GM10847 (cell line): ENCODE measurements around the gene RHEB.

Experiments used
- POLR2A ChIP-seq: IDR thresholded peaks from 2 replicates; pipeline ENCODE4 v1.6.1; 2011; ENCODE audit not compliant: insufficient read length; ENCODE audit errors: extremely low read depth

Gene RHEB

GRCh38 chr7:151519765-151520418 lies at the start of gene RHEB:
Gene RHEB (minus strand): TSS chr7:151519895. CDS start chr7:151519511, 384 bp downstream.
- peak; percentile 25 for TF ChIP-seq POLR2A

DNA sequence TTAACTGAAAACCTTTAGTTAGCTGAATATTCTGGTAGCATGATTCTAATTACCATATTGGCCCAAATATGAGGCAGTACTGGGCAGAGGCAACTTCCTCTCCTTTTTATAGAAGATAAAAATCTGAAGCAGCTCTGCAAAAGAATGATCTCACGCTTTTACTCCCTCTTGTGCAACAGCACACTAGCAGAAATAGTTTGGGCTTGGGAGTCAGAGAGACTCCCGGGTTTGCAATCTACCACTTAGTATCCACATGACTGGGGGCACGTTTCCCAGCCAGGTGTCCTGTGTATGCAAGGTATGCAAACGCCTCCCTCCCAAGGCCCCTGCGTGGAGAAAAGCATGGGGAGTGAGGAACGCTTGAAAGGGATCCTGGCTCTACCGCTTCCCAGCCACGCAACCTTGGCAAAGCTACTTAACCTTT lies 47.2 kb upstream of the RHEB start:
- no peak for TF ChIP-seq POLR2A

GRCh38 chr7:151565541-151565940 lies 45.8 kb upstream of the RHEB start:
- TF ChIP-seq POLR2A, result no peak

DNA sequence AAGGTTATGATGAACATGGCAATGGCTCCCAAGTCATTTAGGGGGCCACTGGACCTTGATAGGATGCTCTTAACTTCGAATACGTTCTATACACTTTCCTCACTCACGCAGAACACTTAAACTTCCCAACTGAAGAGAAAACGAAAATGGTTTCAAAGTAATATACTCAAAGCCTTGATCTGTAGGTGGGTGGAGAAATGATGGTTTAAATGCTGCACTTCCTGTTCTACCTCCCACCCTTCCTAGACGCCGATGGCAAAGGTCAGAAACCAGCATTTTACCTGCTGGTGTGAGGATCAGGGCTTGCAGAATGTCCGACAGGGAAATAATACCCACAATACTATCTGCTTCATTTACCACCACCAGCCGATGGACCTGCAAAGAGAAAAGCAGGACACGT lies 40.5 kb upstream of the RHEB start:
- no peak for TF ChIP-seq POLR2A

- no peak for TF ChIP-seq POLR2A
These were observed 40.0 kb upstream of the RHEB start for GRCh38 chr7:151559557-151560183.

DNA sequence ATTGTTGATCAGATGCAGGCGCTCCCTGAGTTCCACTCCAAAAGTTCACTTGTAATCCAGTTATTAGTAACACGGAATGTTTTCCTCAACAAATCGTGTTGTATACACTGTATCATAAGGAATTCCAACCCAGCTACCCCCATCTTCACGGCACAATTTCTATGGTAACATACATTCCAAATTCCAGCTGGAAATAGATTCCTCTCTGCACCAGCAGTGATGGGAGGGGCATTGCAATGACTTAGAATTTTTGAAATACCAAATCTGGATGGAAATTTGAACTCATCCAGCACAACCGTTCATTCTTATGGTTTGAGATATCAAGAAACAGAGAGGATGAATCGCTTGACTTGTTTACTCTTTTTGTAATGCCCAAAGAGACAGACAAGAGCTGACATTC lies 38.9 kb upstream of the RHEB start:
- TF ChIP-seq POLR2A, result no peak

DNA sequence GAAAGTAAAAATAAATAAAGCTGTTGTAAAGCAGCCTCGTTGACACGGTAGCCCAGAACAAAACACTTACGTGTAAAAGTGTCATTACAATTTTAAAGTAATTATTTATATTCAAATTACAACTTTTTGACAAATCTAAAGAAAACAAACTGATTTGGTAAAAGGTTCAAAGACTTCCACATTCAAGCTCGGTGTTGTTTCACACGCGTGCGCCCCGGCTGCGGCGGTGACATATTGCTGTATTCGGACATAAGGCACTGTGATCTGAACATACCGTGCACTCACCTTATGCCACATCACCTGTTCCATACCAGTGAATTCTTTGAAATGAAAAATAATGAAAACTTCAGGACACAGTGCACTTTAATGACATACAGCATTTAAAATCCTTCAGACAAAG lies 36.9 kb upstream of the RHEB start:
- TF ChIP-seq POLR2A, result no peak

GRCh38 chr7:151553356-151553755 lies 33.7 kb upstream of the RHEB start:
- no peak for TF ChIP-seq POLR2A

DNA sequence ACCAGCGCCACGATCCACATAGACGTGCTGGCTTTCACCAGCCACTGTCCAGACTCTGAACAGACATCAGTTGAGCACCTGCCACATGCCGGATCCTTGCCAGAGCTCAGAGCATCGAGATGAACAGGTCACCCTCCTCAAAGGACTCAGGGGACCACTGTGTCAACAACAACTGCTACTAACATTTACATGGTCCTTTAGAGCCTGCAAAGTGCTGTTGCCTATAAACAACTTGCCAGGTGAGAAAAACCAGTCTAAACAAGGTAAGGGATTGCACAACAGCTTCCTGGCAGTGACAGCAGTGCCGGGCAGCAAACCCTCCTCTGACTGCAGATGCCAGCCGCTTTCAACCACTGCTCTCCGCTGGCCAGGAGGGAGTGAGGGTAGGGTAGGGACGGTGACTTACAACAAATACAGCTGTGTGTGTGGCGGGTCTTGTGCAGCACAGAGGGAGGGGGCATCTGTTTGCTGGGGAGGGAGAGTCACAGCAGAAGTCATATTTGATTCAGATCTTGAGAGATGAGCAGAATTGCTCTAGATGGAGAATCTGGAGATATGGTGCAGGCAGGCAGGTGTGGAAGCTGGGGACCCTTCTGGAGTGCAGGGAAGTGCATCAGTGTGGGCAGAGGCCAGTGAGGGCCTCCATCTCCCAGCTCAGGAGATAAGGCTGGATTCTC lies 32.8 kb upstream of the RHEB start:
- TF ChIP-seq POLR2A, result no peak

DNA sequence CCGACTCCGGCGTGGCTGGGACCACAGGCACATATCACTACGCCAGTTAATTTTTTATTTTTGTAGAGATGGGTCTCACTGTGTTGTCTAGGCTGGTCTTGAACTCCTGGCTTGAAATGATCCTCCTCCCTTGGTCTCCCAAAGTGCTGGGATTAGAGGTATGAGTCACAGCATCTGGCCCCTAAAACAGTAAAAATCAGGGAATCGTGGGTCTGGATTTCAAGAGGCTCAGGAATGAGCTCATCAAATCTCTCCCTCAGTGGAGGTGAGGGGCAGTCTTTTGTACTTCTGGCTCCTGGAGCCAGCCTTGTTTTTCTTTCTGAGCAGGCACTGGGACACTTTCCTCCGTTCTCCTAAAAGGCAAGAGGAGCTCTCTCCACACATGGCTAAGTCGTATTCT lies 32.1 kb upstream of the RHEB start:
- TF ChIP-seq POLR2A, result no peak

DNA sequence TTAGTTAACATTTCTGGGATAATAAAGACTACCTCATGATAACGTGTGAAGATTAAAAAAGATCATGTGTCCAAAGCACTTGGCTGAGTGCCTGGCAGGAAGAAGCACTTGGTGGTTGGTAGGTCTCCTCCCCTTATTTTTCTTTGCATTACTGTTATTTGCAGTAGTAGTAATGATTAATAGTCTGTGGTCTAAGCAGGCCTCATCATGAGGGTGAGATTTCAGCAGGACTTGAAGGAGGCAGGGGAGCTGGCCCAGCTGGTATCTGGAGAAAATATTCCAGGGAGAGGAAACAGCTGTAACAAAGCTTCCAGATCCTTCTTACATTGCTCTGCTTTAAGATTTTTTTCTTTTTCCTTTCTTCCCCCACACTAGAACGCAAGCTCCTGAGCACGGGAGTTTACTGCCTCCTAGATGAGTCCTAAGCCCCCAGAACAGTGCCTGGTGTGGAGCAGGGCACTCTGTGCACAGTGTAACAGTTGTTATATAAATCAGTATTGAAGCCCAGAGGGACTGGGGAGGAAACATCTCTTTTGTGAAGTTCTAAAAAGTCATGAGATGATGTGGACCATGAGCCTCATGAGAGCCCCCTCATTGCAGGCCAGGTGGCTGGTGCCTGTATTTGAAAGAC lies 31.1 kb upstream of the RHEB start:
- no peak for TF ChIP-seq POLR2A

- TF ChIP-seq POLR2A, result no peak
These were observed 29.9 kb upstream of the RHEB start for GRCh38 chr7:151549644-151550043.

DNA sequence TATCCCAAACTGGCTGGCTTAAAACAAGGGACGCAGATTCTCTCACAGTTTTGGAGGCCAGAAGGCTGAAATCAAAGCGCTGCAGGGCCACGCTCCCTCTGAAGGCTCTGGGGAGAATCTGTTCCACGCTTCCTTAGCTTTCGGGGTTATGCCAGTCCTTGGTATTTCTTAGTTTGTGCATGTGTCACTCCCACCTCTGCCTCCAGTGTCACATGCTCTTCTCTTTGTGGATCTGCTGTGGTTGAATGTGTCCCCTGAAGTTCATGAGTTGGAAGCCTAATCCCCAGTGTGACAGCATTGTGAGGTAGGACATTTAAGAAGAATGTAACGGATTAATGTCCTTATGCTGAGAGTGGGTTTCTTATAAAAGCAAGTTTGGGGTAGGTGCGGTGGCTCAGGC lies 29.4 kb upstream of the RHEB start:
- TF ChIP-seq POLR2A, result no peak

DNA sequence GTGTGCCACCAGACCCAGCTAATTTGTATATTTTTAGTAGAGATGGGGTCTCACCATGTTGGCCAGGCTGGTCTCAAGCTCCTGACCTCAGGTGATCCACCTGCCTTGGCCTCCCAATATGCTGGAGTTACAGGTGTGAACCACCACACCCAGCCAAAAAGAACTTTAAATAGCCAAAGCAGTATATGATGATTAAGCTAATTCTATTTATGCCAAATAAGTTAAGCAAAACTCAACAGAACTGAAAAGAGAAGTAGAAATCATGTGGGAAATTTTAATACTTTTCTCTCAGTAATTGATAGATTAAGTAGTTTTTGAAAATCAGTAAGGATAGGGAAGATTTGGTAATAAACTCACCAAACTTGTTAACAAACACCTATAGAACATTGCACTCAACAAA lies 24.5 kb upstream of the RHEB start:
- no peak for TF ChIP-seq POLR2A

GRCh38 chr7:151542606-151543130 lies 23.0 kb upstream of the RHEB start:
- TF ChIP-seq POLR2A, result no peak

GRCh38 chr7:151541709-151542499 lies 22.2 kb upstream of the RHEB start:
- no peak for TF ChIP-seq POLR2A

- no peak for TF ChIP-seq POLR2A
These were observed 20.5 kb upstream of the RHEB start for GRCh38 chr7:151540146-151540545.
